ENCODE data around the gene WNT5B.
A peak's percentile ranks its signal among the peaks of the same experiment; 100 is the strongest.

Gene WNT5B

DNA sequence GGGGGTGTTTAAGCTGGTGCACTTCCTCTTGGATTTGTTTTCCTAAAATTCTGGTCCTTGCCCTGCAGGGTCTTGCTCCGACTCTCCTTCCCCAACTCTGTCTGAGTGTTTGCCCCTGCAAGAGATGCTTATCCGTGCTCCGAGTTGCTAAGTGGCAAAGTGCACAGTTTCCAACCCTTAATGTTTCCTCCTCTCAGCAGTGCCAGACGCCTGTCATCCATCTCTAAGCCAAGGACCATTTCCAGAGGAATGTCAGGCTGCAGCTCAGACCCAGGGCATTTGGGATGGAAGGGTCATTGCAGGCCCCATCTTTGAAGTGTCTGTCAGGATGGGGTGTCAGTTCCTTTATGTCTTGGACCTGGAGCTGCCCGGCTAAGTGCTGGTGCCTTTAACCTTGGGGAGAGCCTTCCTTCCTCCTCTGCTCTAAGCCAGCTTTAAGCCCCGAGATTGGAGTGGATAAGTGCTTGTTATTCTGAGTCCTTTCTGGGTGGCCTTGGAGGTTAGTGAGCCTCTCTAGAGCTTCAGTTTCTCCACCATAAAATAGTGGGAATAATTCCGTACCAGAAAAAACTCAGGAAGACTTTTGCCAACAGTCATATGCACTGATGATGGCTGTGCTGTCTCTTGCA is 15.0 kb downstream of the WNT5B start:
- H2AFZ ChIP-seq (ENCODE audit: low read length): no peak overlapping the region
- no peaks in the 10 kb centered on the region for H3F3A ChIP-seq (ENCODE audit: insufficient read depth, low read length)
- no peak overlapping the region for H3K4me3 ChIP-seq (ENCODE audit: low read depth, low read length, poor library complexity, severe bottlenecking)
- peak overlapping the region; percentile 4; the same call in 1 of the 2 replicates for H3K4me2 ChIP-seq (ENCODE audit: low read length)
- no peaks in the 10 kb centered on the region for H3K9me2 ChIP-seq (ENCODE audit: low read depth, low read length)
- H3K36me3 ChIP-seq (ENCODE audit: insufficient read depth, low read length): no peaks in the 10 kb centered on the region
- no peaks in the 10 kb centered on the region for H3K9me3 ChIP-seq (ENCODE audit: low read length)
- no peak overlapping the region for H3K9ac ChIP-seq (ENCODE audit: low read length)
- H3K4me1 ChIP-seq (ENCODE audit: insufficient read depth, low read length, severe bottlenecking): peaks cover 35% of the 10 kb centered on the region
- H4K20me1 ChIP-seq (ENCODE audit: insufficient read depth, low read length): no peaks in the 10 kb centered on the region
- peaks cover 3% of the 10 kb centered on the region; the same call in 1 of the 2 replicates for H3K27me3 ChIP-seq (ENCODE audit: insufficient read depth, low read length)
- TF ChIP-seq, protein P1, sequence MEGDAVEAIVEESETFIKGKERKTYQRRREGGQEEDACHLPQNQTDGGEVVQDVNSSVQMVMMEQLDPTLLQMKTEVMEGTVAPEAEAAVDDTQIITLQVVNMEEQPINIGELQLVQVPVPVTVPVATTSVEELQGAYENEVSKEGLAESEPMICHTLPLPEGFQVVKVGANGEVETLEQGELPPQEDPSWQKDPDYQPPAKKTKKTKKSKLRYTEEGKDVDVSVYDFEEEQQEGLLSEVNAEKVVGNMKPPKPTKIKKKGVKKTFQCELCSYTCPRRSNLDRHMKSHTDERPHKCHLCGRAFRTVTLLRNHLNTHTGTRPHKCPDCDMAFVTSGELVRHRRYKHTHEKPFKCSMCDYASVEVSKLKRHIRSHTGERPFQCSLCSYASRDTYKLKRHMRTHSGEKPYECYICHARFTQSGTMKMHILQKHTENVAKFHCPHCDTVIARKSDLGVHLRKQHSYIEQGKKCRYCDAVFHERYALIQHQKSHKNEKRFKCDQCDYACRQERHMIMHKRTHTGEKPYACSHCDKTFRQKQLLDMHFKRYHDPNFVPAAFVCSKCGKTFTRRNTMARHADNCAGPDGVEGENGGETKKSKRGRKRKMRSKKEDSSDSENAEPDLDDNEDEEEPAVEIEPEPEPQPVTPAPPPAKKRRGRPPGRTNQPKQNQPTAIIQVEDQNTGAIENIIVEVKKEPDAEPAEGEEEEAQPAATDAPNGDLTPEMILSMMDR (IDR thresholded peaks at IDR 0.05; ENCODE audit: low read length): no peak
- TF ChIP-seq EZH2 (IDR thresholded peaks at IDR 0.05; ENCODE audit: borderline replicate concordance, low read length): no peak
- H3K27ac ChIP-seq (ENCODE audit: low read depth, low read length, poor library complexity, severe bottlenecking): peak overlapping the region; percentile 28
- H3K79me2 ChIP-seq (ENCODE audit: insufficient read depth, low read length): no peaks in the 10 kb centered on the region

DNA sequence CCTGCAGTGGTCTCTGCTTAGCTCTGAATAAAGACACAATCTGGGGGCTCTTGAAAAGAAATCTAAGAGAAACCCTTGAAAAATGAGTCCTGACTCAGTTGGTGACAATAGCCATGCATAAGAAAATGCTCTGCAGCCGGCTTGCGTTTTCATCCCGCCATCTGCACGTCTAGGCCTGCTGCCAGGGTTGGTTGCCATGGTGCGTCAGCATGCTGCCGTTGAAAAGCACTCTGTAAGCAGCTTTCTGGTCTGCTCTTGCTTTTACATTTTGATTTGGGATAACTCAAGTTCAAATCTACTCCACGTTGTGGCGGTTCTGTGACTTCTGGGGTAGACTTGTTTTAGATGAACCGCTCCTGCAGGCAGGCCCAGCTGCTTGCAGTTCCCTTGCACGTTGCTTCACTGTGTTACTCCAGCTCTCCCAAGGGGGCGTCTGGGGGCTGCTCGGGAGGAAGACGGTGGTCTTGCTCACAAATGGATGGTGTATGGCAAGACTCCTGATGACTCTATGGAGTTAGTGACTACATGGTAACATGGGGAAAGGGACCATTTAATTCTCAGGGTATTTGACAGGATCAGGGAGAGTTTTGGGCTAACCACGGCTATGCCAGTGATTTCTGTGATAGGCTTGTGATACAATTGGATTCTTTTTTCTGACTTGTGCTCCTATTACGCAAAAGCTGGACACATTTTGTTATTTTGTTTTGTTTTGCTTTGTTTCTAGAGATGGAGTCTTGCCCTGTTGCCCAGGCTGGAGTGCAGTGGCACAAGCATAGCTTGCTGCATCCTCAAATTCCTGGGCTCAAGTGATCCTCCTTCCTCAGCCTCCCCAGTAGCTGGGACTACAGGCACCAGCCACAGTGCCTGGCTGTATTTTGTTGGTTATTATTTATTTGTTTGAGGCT is 15.8 kb downstream of the WNT5B start:
- H3K79me2 ChIP-seq (ENCODE audit: insufficient read depth, low read length): no peaks in the 10 kb centered on the region
- no peak for TF ChIP-seq EZH2 (IDR thresholded peaks at IDR 0.05; ENCODE audit: borderline replicate concordance, low read length)
- TF ChIP-seq, protein P1 (IDR thresholded peaks at IDR 0.05; ENCODE audit: low read length): peak; percentile 10; the same call in 1 of the 2 replicates
- H3K4me2 ChIP-seq (ENCODE audit: low read length): peak overlapping the region; percentile 10; the same call in 1 of the 2 replicates

DNA sequence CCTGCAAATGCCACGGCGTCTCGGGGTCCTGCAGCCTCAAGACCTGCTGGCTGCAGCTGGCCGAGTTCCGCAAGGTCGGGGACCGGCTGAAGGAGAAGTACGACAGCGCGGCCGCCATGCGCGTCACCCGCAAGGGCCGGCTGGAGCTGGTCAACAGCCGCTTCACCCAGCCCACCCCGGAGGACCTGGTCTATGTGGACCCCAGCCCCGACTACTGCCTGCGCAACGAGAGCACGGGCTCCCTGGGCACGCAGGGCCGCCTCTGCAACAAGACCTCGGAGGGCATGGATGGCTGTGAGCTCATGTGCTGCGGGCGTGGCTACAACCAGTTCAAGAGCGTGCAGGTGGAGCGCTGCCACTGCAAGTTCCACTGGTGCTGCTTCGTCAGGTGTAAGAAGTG is 16.8 kb downstream of the WNT5B start:
- H3K4me1 ChIP-seq (ENCODE audit: insufficient read depth, low read length, severe bottlenecking): peaks cover 35% of the 10 kb centered on the region
- H3K9me2 ChIP-seq (ENCODE audit: low read depth, low read length): no peaks in the 10 kb centered on the region
- H3K4me3 ChIP-seq (ENCODE audit: low read depth, low read length, poor library complexity, severe bottlenecking): no peak overlapping the region
- no peak overlapping the region; the same call in 1 of the 2 replicates for H3K4me2 ChIP-seq (ENCODE audit: low read length)
- no peaks in the 10 kb centered on the region for H4K20me1 ChIP-seq (ENCODE audit: insufficient read depth, low read length)
- H3K79me2 ChIP-seq (ENCODE audit: insufficient read depth, low read length): no peaks in the 10 kb centered on the region
- peaks cover 9% of the 10 kb centered on the region for H3K27me3 ChIP-seq (ENCODE audit: insufficient read depth, low read length)
- H3K9me3 ChIP-seq (ENCODE audit: low read length): no peaks in the 10 kb centered on the region
- no peak overlapping the region for H2AFZ ChIP-seq (ENCODE audit: low read length)
- H3K36me3 ChIP-seq (ENCODE audit: insufficient read depth, low read length): no peaks in the 10 kb centered on the region
- no peak for TF ChIP-seq EZH2 (IDR thresholded peaks at IDR 0.05; ENCODE audit: borderline replicate concordance, low read length)
- TF ChIP-seq, protein P1 (IDR thresholded peaks at IDR 0.05; ENCODE audit: low read length): no peak
- H3K27ac ChIP-seq (ENCODE audit: low read depth, low read length, poor library complexity, severe bottlenecking): no peak overlapping the region
- H3K9ac ChIP-seq (ENCODE audit: low read length): no peak overlapping the region
- no peaks in the 10 kb centered on the region for H3F3A ChIP-seq (ENCODE audit: insufficient read depth, low read length)

More for the DNA sequence above, 15.8 kb downstream of the WNT5B start:
- H3K36me3 ChIP-seq (ENCODE audit: insufficient read depth, low read length): no peaks in the 10 kb centered on the region
- H2AFZ ChIP-seq (ENCODE audit: low read length): no peak overlapping the region
- no peaks in the 10 kb centered on the region for H3K9me2 ChIP-seq (ENCODE audit: low read depth, low read length)
- H3K27ac ChIP-seq (ENCODE audit: low read depth, low read length, poor library complexity, severe bottlenecking): peak overlapping the region; percentile 28
- peaks cover 9% of the 10 kb centered on the region; the same call in 1 of the 2 replicates for H3K27me3 ChIP-seq (ENCODE audit: insufficient read depth, low read length)
- H3K4me1 ChIP-seq (ENCODE audit: insufficient read depth, low read length, severe bottlenecking): peaks cover 35% of the 10 kb centered on the region
- no peak overlapping the region for H3K4me3 ChIP-seq (ENCODE audit: low read depth, low read length, poor library complexity, severe bottlenecking)
- no peaks in the 10 kb centered on the region for H4K20me1 ChIP-seq (ENCODE audit: insufficient read depth, low read length)
- no peak overlapping the region for H3K9ac ChIP-seq (ENCODE audit: low read length)
- no peaks in the 10 kb centered on the region for H3K9me3 ChIP-seq (ENCODE audit: low read length)
- no peaks in the 10 kb centered on the region for H3F3A ChIP-seq (ENCODE audit: insufficient read depth, low read length)
